Activated CD8-positive, alpha-beta memory T cell treated with anti-CD3 and anti-CD28 coated beads, Interleukin-2, amount 50 U/mL, for 1 hour (primary cell): ENCODE data around the gene HJURP.

Experiments used
- DNase-seq: peaks from one replicate; pipeline ENCODE4 v3.0.0-alpha.2; 2020; ENCODE audit errors: extremely low read depth

The HJURP gene

GRCh38 chr2:233848276-233848675, 6.1 kb downstream of the HJURP start:
- DNase-seq: no peak

GRCh38 chr2:233847248-233847898, 7.0 kb downstream of the HJURP start:
- DNase-seq: no peak

- no peak for DNase-seq
Measured at GRCh38 chr2:233846387-233847247, 7.7 kb downstream of the HJURP start.

GRCh38 chr2:233845301-233846060, 8.9 kb downstream of the HJURP start:
- no peak for DNase-seq

- DNase-seq: no peak
Measured at GRCh38 chr2:233844836-233845235, 9.5 kb downstream of the HJURP start.

- DNase-seq: no peak
Measured at GRCh38 chr2:233844064-233844807, 10.1 kb downstream of the HJURP start.

GRCh38 chr2:233841183-233841582, 13.2 kb downstream of the HJURP start:
- no peak for DNase-seq

- DNase-seq: no peak
Measured at GRCh38 chr2:233840520-233840919, 13.8 kb downstream of the HJURP start.

GRCh38 chr2:233839447-233839820, 14.9 kb downstream of the HJURP start:
- no peak for DNase-seq

GRCh38 chr2:233838726-233839446, 15.4 kb downstream of the HJURP start:
- DNase-seq: no peak

GRCh38 chr2:233838251-233838650, 16.1 kb downstream of the HJURP start:
- DNase-seq: no peak

- DNase-seq: no peak
Measured at GRCh38 chr2:233837694-233838229, 16.6 kb downstream of the HJURP start.

- DNase-seq: no peak
Measured at GRCh38 chr2:233836359-233836758, 18.0 kb downstream of the HJURP start.

- no peak for DNase-seq
Measured at GRCh38 chr2:233835230-233836186, 18.8 kb downstream of the HJURP start.

GRCh38 chr2:233833345-233833744, 21.0 kb downstream of the HJURP start:
- DNase-seq: no peak

- no peak for DNase-seq
Measured at GRCh38 chr2:233832869-233833311, 21.4 kb downstream of the HJURP start.

GRCh38 chr2:233832414-233832813, 21.9 kb downstream of the HJURP start:
- no peak for DNase-seq

- no peak for DNase-seq
Measured at GRCh38 chr2:233831861-233832260, 22.5 kb downstream of the HJURP start.

GRCh38 chr2:233831011-233831721, 23.2 kb downstream of the HJURP start:
- DNase-seq: no peak
